SIG-M5 treated with dmso at 0.1 percent for 504 hours (cell line): ENCODE results near the gene HOXD8.

Experiments used
- DNase-seq: peaks from one replicate; lab custom pipeline; 2025; ENCODE audit not compliant: unreplicated experiment; lab: John Stamatoyannopoulos, UW

Gene HOXD8

DNA sequence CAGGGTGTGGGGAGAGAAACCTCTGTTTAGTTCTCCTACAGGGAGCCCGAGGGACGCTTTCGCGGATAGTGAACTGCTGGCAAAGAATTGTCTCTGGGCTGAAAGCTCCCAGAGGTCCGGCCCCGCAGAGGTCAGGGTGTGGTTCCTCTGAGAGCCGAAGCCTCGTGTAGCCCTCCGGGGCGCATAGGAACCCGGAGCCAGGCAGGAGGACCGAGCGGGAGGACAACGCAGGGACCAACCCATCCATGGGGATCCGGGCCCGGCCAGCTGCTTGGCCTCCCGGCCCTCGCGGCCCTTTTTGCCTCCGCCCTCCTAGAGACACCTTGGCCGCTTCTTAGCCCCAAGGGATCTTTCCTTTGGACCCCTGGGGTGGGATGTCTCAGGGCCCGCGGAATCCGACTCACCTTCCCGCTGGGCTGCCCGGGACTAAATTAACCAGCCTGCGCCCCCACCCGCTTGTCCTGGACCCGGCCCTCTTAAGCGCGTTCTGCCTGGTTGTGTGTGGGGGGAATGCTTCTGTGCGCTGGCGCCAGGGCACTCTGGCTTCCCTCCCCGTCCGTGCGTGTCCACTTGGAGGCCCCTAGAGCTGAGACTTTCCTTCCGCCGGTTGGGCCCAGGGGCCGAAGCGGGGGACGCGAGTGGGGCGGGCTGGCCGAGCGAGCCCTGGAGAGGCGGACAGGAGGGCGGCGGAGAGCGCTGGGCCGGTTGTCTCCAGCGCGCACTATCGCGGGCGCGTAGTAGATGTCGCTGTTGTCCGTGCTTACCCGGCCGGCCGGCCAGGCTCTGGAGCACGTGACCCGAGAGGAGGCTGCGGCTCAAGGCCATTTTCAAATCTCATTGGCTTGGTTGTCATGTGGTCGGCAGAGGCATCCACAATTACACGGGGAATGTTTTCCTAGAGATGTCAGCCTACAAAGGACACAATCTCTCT, 13.4 kb upstream of the HOXD8 start, which contains the start of gene HOXD10:
HOXD10 (plus strand) TSS at position 896 of the 931 bp plus-strand sequence. CDS start 56 bp downstream, outside the sequence.
- no peak for DNase-seq

DNA sequence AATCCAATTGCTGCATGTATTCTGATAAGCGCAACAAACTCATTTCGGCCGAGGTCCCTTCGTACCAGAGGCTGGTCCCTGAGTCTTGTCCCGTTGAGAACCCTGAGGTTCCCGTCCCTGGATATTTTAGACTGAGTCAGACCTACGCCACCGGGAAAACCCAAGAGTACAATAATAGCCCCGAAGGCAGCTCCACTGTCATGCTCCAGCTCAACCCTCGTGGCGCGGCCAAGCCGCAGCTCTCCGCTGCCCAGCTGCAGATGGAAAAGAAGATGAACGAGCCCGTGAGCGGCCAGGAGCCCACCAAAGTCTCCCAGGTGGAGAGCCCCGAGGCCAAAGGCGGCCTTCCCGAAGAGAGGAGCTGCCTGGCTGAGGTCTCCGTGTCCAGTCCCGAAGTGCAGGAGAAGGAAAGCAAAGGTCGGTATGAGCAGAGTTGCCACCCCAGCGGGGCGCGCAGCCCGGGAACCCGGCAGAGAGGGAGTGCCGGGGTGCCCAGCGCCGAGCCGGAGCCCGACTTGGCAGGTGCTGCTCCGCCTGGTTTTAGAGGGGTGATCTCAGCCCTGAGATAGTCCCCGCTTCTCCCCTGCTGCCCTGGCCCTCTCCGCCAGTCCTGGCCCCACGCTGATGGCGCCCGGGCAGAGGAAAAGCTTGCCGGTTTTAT, 12.2 kb upstream of the HOXD8 start:
- no peak for DNase-seq

DNA sequence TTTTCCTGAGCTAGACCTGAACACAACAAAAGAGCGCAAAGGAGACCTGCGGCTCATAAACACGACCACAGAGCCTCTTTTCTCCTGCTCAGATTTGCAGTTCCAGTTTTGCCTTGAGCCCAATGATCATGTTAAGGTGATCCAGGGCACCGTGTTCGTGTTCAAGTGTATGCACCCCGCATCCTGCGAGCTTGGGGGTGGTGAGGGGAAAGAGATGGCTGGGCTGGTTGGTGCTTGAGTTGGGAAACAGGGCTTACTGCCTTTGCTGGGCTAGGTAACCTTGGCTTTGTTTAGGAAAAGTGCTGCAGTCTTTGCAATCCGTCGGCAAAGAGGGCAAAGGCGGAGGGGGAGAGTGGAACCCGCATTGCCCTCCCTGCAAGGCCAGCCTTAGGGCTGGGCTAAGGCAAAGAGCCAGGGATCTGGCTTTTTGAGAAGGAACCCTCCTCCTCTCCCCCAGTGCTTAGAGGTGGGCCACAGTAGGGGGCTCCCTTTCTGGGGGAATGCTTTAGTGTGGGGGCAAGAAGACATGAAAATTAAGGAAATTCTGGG, 11.6 kb upstream of the HOXD8 start:
- no peak for DNase-seq

DNA sequence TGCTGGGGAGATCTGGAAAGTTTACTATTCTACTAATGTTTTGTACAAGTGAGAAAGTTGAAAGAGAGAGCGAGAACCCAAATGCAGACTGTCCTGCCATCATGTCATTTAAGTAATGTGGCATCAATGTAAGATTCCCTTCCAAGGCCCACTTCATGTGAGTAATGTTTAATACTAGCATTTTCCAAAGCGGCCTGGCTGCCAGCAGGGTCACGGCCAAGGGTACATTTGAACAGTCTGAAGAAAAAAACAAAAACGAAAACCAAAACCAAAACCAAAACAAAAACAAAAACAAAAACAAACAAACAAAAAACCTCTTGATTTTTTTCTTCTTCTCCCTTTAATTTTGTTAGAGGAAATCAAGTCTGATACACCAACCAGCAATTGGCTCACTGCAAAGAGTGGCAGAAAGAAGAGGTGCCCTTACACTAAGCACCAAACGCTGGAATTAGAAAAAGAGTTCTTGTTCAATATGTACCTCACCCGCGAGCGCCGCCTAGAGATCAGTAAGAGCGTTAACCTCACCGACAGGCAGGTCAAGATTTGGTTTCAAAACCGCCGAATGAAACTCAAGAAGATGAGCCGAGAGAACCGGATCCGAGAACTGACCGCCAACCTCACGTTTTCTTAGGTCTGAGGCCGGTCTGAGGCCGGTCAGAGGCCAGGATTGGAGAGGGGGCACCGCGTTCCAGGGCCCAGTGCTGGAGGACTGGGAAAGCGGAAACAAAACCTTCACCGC, 10.7 kb upstream of the HOXD8 start:
- DNase-seq: peak; percentile 62

DNA sequence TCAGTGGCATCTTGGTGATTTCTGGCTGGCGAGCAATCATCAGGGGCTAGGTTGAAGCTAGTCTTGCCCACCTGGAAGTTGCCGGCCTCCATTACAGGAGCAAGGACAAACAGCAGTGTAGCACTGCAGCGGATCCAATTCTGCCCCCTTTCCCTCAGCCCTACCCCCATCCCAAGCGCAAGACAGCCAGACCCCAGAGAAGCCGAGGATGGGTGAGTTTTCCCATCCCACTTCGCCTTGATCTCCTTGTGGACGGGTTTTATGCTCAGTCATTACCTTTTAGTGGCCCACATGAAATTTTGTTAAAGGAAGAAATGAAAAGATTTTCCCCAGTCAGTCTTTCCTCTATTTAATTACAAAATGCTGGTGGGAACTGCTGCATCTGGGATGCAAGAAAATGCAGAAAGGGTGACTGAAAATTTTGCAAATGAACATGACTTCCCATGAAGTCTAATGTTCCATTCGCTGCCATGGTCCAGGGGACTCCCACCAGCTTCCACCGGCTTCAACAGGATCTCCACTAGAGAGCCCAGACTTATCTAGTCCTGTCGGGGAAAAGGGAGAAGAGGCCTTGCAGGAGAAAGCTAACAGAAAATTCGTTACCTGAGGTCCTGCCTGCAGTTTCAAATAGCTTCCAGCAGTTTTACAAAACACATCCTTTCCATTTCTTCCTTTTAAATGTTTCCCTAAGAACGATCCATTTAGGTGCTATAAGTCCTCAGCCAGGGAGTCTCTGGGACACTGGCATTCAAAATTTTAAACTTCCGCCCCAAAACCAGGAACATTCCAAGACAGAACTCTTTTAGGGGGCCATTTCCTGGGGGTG, 8.9 kb upstream of the HOXD8 start:
- DNase-seq: no peak

DNA sequence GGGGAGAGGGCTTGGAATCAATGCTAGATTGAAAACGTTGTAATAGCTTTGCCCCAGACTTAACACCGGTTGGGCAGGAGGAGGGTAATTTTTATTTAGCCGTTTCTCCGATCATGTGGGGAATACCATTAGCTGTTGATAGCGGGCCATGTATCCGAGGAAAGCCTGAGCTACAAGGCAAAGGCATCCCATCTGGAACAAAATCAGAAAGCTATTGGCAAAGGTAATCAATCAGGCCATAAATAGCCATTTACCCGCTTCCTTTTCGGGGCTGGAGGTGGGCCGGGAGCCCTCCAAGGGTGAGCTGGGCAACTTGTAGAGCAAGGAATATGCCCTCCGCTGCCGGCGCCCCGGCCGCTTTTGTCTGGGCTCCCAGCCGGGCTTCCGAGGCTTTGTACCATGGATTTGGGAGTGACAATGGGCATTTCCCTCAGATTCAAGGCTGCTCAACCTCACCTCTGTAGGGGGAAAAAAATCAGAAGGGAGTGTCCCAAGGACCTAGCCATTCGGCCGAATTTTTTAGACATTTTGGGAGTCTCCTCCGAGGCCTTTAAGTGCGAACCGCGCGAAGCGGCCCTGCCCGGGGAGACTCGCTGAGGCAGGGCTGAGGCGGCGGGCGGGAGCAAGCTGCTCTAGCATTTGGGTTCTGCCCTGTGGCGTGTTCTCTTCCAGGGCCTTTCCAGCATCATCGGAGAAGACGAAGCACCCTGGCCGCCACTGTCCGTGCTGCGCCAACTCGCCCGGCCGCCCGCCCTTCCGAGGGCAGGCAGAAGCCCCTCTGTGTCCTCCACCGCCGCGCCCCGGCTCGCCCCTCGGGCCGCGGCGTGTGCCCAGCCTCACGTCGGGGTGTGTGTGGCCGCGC, 8.1 kb upstream of the HOXD8 start:
- no peak for DNase-seq

DNA sequence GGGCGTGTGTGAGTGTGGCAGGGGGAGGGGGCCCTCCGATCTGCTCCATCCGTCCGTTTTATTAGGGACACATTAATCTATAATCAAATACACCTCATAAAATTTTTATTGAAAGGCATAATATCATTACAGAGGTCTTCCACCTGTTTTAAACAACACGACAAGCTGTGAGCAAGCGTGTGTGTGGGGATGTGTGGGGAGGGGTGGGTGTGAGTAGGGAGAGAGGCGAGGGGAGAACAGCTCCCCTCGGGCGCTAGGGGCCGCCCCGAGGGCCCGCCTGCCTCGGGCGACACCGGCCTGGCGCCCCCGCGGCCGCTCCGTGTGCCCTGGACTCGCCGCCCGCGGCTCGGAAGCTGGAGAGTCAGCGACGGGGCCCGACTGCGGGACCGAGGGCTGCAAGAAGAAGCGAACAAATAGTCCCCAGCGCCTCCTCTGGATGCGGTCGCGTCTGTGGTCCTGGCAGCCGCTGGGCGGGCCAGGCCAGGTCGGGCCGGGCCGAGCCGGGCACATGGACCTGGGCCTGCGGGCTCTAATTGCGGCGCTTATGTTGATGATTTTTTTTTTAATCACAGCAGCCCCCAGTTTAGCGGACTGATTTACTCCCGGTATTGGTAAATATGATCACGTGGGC, 7.3 kb upstream of the HOXD8 start:
- DNase-seq: no peak

DNA sequence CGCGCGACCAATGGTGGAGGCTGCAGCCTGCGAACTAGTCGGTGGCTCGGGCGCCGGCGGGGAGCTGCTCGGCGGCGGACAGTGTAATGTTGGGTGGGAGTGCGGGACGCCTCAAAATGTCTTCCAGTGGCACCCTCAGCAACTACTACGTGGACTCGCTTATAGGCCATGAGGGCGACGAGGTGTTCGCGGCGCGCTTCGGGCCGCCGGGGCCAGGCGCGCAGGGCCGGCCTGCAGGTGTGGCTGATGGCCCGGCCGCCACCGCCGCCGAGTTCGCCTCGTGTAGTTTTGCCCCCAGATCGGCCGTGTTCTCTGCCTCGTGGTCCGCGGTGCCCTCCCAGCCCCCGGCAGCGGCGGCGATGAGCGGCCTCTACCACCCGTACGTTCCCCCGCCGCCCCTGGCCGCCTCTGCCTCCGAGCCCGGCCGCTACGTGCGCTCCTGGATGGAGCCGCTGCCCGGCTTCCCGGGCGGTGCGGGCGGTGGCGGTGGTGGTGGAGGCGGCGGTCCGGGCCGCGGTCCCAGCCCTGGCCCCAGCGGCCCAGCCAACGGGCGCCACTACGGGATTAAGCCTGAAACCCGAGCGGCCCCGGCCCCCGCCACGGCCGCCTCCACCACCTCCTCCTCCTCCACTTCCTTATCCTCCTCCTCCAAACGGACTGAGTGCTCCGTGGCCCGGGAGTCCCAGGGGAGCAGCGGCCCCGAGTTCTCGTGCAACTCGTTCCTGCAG, 6.7 kb upstream of the HOXD8 start, which contains the start of gene HOXD9:
HOXD9 (plus strand) TSS at position 37 of the 728 bp plus-strand sequence; CDS start at position 87, 50 bp downstream.
- no peak for DNase-seq

DNA sequence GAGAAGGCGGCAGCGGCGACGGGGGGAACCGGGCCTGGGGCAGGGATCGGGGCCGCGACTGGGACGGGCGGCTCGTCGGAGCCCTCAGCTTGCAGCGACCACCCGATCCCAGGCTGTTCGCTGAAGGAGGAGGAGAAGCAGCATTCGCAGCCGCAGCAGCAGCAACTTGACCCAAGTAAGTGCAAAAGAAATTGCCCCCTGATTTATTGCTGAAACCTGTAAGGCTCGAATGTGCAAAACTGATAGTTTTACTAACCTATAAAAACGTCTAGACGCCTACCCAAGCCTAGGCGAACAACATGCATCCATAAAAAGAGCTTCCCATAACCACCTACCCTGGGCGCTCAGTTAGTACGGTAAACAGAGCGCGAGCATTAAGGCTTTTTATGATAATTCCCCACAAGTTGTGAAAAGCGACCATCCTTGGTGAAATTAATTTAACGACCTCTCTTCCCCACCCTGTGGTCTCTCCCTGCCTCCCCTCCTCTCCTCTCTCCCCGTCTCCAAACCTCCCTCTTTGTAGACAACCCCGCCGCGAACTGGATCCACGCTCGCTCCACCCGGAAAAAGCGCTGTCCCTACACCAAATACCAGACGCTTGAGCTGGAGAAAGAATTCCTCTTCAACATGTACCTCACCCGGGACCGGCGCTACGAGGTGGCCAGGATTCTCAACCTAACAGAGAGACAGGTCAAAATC, 5.9 kb upstream of the HOXD8 start:
- no peak for DNase-seq

DNA sequence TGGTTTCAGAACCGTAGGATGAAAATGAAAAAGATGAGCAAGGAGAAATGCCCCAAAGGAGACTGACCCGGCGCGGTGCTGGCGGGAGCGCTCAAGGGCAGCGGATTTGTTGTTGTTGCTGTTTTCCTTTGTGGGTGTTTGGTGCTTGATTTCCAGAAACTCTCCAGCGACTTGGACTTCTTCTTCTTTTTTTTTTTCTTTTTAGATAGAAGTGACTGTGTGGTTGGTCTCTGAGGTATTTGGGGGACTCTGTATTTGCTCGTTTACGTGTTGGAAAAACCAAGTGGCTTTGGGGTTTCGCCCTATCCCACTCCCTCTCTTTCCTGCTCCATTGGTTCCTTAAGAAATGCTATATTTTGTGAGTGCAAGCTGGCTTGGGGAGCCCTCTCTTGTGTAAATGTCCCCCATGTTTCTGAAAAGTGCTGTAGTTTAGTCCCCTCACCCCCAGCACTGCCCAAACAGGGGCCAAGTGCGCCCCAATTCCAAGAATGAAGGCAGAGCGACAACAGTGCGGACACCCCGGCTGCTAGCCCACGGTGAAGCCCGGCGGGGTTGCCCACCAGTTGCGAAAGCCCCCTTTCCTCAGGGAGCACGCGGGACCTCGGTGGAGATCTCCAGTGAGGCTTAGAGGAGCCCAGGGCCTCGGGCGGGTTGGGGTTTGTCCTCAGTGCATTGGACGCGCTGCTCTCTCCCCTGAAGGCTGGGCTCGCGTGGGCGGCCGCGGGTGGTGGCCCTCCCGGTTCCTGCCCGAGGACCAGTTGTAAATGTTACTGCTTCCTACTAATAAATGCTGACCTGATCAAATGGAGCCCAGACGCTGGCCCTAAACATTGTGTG, 5.2 kb upstream of the HOXD8 start:
- no peak for DNase-seq

DNA sequence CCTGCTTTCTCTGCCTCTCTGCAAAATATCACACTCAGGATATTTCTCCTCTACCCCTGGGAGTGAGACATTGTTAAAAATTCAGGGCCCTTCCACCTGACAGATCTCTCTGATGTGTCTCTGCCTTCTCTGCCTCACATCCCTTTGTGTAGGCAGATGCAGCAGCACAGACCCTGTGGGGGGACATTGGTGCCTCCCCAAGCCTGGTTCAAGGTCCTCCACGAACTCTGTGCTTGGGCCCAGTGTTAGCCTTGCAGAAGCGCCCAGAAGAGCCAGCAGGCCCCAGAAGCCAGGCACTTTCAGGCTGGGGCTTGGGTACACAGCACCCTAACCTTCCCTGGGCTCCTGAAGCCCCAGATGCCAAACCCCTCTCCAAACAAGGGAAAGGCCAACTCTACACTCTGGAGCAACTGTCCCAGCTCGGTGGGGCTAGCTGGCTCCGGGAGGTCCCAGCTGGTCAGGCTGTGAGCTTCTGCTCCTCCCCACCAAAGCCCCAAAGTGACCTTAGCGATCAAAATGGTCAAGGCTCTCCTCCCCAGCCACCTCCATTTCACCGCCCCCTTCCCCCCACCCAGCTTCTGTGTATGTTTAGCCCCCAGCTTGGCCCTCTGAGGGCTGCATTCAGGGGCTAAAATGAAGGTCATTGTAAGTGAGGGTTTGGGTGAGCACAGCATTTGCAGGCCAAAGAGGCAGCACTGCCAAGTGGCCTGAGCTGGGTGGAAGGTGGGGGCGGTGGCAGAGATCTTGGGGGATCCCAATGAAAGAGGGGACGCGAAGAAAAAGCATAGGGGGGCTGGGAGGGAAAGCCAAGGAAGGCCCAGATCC, 4.3 kb upstream of the HOXD8 start:
- DNase-seq: no peak

DNA sequence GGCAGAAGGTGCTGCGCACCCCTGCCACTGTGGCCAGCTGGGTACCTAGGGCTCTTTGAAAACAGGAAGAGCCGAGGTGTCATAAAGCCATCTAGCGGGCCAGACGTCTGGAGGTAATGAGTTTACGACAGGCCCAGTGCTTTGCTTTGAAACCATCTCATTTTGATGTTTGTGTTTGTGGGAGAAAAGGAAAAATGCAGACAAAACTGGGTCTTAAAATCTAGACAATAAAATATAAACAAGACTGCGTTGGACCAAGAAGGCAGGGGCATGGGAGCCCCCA, 3.8 kb upstream of the HOXD8 start:
- DNase-seq: no peak

DNA sequence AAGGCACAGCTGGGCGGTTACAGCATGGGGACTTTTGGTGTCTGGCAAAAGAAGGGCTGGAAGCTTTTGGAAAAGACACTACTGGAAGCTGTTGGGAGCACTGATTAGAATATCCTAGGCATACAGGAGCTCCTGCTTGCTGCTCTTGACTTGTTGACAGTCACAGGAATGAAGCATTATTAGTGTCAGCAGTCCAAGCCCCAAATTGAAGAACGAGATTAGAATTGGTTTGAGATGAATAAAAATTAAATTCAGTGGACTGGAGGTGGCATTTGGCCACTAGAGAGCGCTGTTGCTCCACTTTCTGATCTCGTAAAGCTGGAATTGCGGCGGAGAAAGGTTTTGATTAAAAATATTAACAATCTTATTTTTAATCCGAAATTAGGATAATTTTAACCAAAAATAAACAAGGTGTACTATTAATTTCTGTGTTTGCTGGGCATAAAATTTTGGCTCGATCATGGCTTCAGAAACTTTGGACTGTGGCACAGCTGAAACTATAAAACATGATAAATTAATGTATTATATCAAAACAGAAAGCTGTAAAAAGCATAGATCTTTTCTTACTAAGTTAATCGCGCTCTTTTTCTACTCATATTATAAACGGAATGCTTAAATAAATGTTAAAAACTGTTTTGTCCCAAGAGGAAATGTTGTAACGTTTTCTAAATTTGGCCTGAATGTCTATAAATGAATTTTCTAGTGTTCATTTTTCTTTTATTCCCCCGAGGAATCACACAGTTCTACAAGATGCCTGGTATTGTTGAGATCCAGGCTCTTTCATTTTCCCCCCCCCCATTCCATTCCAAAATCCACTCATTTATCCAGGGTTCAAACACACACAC, 2.4 kb upstream of the HOXD8 start:
- DNase-seq: no peak

DNA sequence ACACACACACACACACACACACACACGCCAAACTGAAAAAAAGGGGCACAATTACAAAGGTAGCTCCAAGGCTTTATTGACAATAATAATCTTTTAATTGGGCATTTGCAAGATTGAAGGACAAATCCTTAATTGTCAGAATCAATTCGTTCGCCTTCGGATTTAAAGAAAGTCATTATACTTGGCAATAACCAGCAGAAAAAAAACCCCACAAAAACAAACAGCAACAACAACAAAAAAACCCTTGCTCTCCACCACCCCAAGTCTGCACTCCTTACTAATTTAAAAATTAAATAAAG, 1.8 kb upstream of the HOXD8 start:
- DNase-seq: no peak

DNA sequence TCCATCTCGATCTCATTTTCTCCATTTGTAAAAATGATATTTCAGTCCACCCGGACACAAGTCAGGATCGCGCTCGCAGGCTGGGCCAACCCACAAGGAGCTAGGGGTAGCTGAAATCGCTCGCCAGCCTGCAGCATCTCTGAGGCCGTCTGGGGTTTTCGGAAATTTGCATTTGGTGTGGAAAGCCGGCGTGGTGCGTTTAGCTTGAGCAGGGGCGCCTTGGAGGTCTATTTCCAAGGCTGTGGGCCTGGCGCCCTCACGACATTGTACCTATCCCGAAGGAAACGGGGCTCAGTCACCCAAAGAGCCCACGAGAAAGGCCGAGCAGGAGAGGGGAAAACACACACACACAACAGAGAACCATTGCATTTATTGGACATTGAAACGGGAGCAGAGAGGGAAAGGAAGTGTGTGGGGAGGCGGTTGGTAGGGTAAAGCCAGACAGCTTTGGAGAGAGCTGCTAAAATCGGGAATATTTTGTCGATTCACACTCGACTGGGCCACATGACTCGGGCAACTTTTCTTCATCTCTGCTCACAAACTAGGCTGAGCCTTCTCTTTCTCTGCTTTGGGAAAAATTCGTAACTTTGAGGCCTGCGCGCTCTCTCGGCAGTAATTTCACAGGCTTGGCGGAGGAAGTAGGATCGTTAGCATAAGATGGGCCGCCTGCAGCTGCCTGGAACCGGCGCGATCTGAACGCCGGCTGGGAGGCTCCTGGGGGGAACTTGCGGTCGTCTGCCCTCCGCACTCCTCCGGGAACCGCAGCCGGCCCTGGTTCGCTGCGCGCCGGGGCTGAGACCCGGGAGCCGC, 1.1 kb upstream of the HOXD8 start:
- no peak for DNase-seq
